Ramos (cell line): ENCODE measurements around the gene POLD2.

ENCODE experiments used
- in situ Hi-C: fragments of 300-500 bp; cut with MboI; formaldehyde crosslinking; loops from one replicate; pipeline ENCODE4 v1.14.3; 2022; ENCODE audit warnings: low sequenced_read_pairs; ENCODE audit not compliant: unreplicated experiment

POLD2 gene

DNA sequence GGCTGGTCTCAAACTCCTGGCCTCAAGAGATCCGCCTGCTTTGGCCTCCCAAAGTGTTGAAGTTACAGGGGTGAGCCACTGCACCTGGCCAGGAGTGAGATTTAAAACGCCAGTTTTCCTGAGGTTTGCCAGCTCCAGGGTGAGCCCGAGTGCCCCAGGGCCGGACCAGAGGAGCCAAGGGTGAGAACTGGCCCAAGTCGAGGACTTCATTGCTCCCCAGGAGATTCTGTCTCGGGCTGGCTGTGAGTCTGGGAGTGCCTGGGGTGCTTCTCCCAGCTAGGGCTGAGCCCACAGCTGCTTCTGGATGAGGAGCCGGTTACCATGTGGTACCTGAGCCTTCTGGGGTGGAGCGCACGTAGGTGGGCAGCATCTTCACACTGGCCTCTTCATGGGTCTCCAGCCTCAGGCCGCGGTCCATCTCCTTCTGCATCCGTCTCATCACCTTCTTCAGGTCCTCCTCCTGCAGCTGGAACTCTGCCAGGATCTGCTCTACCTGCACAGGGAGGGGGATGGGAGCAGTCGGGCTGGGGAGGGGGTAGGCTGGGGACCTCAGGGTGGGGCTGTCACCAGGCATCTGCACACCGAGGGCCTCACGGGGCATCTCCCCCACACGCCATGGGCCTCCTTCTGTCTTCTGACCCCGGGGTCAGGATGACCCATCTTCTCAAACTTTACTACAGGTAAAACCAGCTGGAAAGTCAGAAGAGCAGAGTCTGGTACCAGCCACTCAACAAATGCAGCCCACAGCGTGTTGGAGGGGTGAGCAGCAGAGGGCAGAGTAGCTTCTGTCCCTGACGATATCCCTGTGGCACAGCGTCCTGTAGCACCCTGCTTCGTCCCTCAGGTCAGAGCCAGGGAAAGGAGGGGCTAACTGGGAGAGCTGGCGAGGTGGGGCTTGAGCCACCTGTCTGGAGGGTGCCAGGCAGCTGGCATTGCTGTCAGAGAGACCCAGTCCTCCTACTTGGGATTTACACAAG, 29.9 kb upstream of the POLD2 start:
- in situ Hi-C loops: no loop called here

DNA sequence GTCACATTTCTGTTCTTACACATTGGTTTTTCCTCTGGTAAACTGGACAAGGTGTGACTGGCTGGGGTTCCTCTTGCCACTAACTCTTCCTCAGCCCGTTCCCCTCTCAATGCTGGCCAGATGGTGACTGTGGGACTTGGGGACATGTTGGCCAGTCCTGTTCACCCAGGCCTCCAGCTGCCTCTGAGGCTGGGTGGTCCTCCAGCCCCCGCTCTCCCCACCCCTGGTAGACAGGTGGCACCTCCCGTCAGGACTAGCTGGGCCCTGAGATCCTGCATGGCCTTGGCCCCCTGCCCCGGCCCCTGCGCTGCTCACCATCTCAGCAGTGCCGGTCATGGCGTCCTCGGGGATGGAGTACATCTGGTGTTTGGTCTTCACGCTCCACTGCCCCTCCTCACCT, 28.6 kb upstream of the POLD2 start:
- in situ Hi-C loops: no loop called here

DNA sequence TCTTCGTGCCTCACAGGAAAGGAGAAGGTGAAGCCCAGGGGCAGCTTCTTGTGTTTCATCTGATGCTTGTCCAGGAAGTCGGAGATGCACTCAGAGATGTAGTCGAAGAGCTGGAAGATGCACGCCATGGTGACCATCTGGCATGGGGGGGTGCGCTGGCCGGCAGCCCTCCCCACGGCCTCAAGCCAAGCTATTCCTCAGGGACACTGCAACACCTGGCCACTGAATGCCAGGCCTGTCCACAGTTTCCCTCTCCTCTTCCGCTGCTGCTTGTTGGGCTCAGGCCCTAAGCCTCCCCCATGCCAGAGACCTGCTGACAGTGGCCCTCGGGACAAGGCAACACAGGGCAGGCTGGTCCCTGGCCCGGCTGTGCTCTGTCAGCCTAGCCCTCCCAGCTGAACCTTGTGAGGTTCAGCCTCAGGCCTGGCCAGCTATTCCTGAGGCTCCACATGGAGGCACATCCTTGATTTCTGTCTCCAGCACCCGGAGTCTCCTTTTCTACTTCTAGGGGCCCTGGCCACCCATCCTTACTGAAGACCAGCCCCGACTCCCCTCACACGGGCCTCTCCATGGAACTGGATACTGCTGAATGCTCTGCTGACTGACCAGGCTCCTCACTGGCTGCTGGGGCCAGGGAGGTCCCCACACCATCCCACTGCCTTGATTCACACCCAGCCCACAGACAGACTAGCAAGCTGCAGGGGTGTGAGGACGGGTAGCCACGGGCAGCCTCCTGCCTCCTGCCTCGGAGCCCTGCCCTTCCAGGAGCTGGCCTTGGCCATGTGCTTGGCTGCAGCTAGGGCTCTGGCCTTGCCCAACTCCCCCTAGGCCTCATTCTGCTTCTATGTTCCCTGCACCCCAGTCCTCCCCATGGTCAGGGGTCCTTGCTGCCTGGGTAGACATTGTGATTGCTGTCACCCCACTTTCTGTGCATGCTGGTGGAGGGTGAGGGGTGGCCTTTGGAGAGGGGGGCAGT, 27.9 kb upstream of the POLD2 start:
- in situ Hi-C loops: no loop called here

DNA sequence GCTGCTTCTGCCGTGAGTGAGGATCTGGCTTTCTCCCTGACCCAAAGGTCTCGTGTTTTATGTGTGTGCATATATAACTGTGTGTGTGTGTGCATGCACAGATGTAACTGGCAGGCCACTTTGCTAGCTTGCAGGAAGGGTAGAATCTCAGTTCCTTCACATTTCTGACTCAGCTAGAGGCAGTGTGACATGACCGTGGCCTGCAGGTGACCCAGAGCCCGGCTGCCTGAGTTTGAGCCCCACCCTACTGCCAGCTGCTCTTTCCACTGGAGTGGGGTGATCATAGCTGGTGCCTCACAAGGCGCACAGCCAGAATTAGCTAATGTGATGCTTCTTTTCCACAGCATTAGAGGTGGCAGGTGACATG, 27.1 kb upstream of the POLD2 start:
- in situ Hi-C loops: no loop called here

DNA sequence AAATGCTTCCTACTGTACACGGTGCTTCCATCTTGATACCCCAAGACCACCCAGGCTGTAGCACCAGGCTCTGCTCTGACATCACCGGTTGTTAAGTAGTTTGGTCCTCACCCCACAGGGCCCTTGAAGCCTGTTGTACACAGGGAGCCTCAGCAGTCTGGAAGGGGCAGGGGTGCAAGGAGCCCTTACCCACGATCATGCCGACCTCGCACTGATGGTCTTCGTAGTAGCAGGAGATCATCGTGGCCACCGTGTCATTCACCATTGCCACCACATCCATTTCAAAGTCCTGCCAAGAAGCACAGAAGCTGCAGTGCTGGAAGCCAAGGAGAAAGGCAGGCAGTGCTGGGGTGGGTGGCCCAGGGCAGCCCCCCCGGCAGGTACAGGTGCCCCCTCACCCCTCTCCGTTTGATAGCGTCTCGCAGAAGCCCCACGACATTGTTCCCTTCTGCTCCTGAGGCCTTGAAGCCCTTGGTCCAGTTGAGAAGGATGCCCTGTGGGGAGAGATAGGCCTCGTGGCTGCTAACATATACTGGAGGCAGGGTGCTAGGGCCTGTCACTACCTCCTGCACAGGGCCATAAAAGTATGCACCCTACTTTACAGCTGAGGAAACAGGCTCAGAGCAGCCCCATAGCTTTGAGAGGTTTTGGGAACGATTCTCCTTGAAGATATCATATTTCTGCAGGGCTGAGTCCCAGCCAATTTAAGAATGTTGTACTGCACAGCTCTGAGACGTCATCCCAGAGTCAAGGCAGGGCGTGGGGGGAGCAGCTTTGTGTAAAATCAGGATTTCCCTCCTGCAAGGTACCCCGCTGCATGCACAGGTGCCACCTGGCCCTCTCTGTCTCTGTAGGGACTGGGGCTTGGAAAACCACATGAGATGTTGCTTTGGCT, 26.5 kb upstream of the POLD2 start:
- in situ Hi-C loops: no loop called here

DNA sequence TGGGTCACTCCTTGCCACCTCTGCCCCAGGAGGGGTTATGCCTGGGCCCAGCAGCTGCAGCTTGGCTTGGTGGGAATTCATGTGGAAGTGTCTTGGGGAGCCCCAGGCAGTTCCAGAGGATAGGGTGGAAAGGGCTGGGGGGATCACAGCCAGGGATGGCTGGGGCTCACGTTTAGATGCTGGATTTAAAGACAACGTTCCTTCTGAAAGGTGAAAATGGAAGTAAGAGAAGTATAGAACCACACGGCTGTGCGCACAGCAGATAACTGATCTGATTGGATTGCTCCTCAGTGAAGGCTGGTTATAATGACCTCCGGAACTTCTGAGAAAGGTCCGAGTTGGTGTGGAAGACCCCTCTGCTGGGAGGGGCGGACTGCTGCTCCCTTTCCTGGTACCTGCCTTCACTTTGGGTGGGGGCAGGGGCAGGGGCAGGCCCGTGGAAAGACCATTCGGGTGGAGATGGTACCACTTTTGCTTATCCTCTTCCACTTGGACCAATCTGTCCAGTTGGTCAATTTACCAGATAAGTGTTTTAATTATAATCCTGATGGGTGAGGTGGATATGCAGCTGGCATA, 25.7 kb upstream of the POLD2 start:
- in situ Hi-C loops: no loop called here

DNA sequence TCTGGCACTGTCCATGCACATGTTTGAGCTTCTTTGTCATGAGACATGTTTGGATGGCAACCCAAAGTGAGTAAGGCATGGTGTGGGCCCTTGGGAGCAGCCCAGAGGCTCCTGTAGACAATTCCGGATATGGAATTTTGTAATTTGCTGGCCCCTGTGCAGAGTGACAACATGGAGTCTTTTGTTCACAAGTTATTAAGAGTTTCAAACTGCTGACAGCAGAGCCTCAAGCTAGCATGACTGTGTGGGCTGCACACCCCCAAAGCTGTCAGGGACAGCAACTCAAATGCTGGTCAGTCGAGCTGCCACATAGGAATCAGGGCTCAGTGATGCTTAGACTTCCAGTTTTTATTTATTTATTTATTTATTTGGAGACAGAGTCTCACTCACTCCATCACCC, 24.8 kb upstream of the POLD2 start:
- in situ Hi-C loops: no loop called here

DNA sequence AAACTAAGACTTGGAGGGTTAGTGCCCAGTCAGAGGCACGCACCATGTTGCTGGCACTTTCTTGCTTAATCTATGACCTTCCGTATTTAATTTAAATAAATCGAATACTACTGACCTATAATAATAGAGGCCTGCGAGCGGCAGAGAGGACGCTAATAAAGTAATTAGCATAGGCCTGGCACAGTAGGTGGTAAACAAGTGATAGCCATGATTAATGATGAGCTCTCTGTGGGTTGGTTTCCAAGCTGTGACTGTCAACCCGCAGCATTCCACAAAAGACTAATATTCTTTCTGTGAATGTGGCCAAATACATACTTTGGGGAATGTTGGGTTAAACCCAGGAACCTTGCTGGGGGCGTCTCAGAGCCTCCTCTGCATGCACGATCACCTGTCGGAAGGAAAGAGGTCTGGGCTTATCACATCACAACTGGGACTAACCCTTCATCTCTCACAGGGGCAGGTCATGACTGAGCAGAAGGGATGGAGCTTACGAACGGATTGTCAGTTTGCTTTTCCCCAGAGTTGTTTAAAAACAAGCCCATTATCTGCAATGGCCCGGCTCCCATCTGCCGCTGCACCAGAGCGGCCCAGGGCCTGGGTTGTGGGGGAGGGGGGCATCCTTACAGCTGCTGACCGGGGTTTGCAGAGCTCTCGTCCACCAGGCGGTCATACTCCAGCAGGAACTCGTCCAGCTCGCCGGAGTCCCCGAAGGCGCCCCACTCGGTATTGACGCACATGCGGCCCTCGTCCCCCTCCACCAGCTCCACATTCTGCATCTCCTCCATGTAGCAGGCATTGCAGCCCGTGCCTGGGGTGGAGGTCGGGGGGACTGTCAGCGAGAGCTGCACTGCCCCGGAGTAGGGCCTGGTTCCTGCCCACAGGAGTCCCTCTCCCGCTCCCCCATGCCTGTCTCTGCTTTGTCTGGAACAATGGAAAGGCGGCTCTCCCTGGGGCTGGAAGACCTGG, 24.0 kb upstream of the POLD2 start:
- in situ Hi-C loops: no loop called here

DNA sequence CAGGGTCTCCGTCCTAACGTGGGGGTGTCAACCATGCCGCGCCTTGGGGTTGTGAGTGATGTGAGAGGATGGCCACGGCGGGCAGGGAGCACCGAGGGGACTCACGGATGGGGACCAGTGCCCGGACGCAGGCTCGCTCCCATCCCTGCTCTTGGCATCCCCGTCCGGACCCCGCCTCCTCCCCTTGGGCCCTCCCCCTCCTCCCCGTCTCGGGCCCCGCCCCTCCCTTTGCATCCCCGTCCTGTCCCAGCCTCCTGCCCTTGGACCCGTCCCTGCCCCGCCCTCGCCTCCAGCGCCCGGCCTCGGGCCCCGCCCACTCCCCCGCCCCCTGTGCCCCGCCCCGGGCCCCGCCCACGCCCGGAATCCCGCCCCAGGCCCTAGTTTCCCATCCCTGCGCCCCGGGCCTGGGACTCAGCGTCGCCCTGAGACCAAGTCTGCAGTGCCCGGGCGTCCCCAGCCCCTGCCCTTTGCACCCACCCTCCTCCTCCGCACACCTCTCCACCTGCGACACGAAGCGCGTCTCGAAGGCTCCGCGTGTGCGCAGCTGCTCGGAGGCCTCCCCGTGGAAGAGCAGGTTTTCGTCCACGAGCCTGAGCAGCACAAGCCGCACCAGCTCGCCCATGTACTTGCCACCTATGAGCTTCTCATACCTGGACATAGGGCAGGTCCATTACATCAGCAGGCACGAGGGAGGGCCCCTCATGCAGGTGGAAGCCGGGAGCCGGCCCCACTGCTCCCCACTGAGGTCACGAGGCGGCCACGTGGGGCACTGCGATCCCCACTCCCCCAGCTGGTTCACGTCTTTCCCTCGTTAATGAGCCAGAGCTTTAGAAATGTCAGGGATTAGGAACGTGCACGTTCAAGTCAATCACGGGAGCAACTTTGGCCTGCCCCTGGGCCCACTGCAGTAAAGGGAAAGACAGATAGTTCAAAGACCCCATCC, 22.9 kb upstream of the POLD2 start:
- in situ Hi-C loops: no loop called here

DNA sequence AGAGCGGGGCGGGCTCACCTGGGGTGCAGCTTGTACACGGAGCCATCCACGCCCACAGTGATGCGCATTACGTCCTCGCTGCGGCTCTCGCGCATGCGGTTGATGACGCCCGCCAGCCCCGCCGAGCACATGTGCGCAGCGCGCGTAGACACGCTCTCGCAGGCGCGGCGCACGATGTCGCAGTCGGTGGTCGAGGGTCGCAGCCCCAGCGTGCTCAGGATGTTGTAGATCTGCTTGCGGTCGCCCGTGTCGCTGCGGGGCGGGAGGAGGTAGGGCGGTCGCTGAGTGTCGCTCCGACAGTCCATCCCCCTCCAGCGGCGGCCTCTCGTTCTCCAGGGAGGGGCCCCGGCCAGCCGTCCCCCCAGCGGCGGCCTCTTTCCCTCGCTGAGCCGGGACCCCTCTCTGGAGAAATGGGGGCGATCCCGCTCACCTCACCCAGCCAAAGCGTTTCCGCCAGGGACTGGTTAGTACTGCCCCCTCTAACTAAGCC, 22.2 kb upstream of the POLD2 start:
- in situ Hi-C loops: no loop called here

DNA sequence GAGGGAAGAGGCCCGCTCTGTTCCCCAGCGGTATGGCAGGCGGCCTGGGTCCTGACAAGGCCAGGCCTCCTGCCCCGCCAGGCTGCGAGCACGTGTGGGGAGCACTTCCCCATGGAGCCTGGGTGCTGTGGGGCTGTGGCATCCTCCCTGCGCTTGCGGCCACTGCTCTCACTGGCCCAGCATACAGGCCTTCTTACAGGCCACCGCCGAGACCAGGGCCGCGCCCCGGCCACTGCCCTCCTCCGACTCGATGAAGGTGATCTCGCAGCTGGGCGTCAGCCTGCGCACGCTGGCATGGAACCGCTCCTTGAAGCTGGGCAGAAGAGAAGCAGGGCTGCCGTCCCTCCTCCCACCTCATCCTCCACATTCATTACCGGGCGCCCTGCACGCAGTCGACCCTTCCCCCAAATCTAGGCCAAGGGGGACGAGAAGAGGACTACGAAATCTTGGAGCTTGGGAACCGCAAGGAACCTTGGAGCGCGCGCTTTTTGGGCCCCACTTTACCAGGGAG, 21.7 kb upstream of the POLD2 start:
- in situ Hi-C loops: no loop called here

DNA sequence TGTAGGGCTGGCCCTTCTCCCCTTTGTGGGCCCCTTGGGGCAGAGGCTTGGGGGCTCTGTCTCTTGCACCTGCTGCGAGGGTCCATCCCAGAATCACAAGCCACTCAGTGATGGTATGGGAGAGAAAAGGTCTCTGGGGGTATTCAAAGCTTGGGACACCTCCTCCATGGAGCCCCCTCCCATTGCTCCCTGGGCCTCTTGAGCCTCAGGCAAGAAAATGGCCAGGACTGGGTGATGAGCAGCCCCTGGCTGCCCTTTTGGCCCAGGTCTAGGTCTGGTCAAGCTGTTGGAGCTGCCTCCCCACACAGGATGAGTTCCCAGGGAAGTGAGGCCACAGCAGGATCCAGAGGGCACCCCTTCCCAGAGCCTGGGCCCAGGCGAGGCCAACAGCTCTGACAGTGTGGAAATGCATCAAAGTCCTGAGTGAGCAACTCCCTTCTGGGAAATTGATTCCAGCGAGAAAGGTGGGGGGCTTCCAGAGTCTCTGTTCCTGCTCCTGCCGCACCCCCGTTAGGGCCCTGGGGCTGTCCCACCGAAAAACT, 21.1 kb upstream of the POLD2 start:
- in situ Hi-C loops: no loop called here

DNA sequence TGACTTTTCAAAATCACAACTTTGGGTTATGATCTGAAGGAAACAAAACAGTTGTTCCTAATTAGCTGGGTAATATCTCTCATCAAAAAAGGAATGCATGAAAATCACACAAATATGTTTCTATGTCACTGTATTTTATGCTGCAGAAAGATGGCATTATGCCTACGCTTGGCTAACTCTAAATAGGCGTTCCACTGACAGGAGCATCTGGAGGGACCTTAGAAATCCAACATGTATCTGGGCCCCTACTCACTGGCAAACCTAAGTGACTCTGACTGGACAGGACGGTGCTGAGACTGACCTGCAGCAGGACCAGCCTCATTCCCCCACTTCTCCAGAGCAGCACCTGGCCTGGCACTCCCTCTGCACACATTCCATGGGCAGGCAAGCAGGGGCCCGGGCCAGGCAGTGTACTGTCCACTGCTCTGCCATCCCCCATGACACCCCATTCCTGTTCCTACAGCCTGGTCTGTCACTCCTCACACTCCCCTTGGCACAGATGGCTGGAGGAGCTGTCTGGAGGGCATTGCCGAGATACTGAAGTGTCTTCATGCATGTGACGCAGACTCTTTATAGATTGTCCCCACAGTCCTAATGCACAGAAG, 20.4 kb upstream of the POLD2 start:
- in situ Hi-C loops: no loop called here

DNA sequence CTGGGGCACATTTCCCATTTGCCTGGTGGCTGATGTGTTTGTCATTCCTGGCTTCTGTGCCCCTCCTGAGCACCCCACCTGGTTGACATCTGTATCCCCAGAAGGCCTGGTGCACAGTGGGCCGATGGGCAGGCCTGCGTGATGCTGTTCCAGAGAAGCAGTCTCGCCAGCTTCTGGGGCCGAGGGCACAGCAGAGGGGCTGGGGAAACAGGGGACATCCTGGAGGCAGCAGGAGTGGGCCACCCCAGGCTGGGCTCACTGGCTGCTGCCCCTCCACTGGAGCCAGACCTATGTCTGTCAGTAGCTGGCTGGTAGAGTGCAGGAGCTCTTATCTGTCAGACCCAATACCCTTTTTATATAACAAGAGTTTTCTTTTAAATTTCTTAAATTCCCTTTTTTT, 18.7 kb upstream of the POLD2 start:
- in situ Hi-C loops: no loop called here

DNA sequence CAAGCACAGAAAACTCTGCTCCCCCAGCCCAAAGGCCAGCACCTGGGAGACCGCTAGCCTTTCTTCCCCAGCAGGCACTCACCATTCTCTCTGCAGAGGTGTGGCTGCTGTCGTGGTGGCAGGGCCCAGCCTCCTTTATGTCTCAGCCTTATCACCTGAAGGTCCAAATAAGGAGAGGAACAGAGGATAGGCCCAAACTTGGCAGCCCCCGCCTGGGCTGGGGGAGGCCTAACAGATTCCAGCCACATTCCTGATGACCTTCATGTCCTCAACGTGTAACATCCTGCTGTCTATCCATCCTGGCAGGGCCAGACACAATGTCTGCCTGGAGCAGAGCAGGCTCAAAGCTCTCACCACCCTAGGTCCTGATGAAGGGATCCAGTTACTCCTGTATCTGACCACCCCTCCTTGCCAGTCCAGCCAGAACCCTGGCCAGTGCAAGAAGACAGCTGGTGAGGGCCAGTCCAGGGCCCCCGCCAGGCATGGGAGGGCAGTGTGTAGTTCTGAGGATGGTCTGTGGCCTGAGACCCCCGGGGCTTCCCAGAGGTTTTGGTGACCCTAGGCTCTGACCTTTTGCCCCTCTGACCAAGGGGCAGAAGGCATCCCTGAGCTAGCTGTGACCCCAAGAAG, 18.0 kb upstream of the POLD2 start, which contains the start of gene MYL7:
Gene MYL7 (minus strand): TSS at position 112 of the 630 bp plus-strand sequence. CDS start 27 bp downstream, at position 85.
- in situ Hi-C loops: no loop called here

DNA sequence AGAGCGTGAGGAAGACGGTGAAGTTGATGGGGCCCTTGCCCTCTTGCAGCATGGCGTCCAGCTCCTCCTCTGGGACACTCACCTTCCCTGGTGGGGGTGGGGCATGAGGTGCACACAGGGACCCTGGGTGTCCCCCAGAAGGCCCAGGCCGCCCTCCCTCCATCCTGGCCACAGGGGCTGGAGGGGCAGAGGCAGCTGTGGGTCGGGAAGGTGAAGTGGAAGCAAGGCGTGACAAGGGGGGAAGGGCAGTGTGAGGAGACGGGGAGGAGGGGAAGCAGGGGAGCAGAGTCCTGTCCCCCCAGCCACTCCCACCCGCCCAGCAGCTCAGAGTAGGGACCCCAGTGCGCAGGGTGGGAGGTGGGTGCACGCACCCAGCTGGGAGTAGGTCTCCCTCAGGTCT, 17.0 kb upstream of the POLD2 start:
- in situ Hi-C loops: no loop called here
